ENCODE data around the gene GPX4.

GPX4 gene

GRCh38 chr19:1151917-1152587 lies 48.3 kb downstream of the GPX4 start:
- DNase-seq, result no peak

DNA sequence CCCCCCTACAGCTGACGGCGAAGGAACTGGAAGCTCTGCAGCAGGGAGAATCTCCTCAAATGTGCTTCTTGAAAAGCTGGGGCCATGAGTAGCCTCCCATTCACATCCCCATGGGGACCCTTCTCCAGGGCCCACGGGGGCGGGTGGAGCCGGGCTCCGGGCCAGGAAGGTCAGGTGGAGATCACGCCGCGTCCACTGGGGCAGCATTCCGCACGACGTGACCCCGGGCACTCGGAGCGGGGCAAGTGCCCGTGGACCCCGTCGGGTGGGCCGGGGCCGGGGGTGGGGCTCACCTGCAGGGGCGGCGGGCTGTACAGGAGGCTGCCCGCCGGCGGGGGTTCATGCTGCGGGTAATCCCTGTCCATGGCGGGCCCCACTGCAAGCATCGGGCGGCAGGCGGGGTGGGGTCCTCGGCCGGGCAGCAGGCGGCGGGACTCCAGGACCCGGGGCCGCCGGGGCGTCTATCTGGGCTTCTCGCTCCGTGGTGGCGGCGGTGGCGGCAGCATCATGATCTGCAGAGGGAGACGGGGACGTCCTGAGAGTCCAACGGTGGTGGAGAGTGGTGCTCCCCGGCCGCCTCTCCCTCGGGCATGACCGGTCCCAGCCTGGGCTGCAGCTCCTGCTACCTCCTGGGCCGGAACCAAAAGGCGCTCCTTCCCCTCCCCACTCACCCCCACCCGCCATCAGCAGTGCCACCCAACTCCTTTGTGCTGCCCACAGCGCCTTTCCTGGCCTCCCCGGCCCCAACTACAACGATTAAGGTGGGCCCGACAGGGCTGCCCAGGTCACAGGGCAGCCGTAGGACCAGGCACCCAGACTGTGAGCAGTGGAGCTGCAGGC lies 50.3 kb downstream of the GPX4 start:
- DNase-seq, result no peak

GRCh38 chr19:1154731-1155351 lies 51.0 kb downstream of the GPX4 start:
- no peak for DNase-seq

- no peak for DNase-seq
These were observed 51.8 kb downstream of the GPX4 start for GRCh38 chr19:1155352-1156304.
